IMR-90 (cell line): Measurements from ENCODE around the gene LARP4B. TPM values are rescaled to one million over a fixed set of nuclear protein-coding genes. Genes with fewer than 3 reads are reported as not detected.

ENCODE experiments used
- ATAC-seq: fragments of 200-7000 bp; cut with Tn5 transposase; 2 replicates; pipeline ENCODE4 v1.9.1; 2020; ENCODE audit warnings: low read depth, mild to moderate bottlenecking, moderate library complexity
- BruUV-seq: library from RNA; stranded (reverse); fragments of 400-500 nt; replicated peaks from 2 replicates; lab custom pipeline; 2021; lab: Mats Ljungman, UMichigan
- CTCF ChIA-PET: fragments of 300-600 bp; formaldehyde crosslinking; extraction: SDS; loops from one replicate; lab custom pipeline; 2021; ENCODE audit warnings: antibody characterized with exemption; lab: Yijun Ruan, JAX
- POLR2A ChIA-PET: fragments of 300-600 bp; sonication (Branson Sonifier 250); formaldehyde crosslinking; loops from one replicate; lab custom pipeline; 2022; ENCODE audit warnings: antibody characterized with exemption; ENCODE audit not compliant: unreplicated experiment; lab: Charles Lee
- DNase-seq: peaks from one replicate; pipeline ENCODE4 v3.0.0; 2013
- H2AFZ ChIP-seq: replicated peaks from 2 replicates; pipeline ENCODE3; 2013; ENCODE audit warnings: low read length, mild to moderate bottlenecking; ENCODE audit not compliant: poor library complexity
- H2AK5ac ChIP-seq: 2 replicates; pipeline ENCODE4 v1.6.1; 2013; ENCODE audit warnings: low read depth, low read length, inconsistent platforms
- H2AK9ac ChIP-seq: replicated peaks from 2 replicates; pipeline ENCODE3; 2013; ENCODE audit warnings: mild to moderate bottlenecking, low read depth, low read length, moderate library complexity; ENCODE audit not compliant: poor library complexity
- H2BK120ac ChIP-seq: 2 replicates; pipeline ENCODE4 v1.6.1; 2013; ENCODE audit warnings: low read depth, low read length, inconsistent platforms
- H2BK15ac ChIP-seq: 3 replicates; pipeline ENCODE4 v1.6.1; 2013; ENCODE audit warnings: low read depth, low read length, inconsistent platforms
- H2BK20ac ChIP-seq: 2 replicates; pipeline ENCODE4 v1.6.1; 2013; ENCODE audit warnings: low read depth, mild to moderate bottlenecking, inconsistent platforms, low read length, moderate library complexity
- H2BK5ac ChIP-seq: 2 replicates; pipeline ENCODE4 v1.6.1; 2013; ENCODE audit warnings: mild to moderate bottlenecking, low read depth, low read length, inconsistent platforms; ENCODE audit not compliant: poor library complexity, severe bottlenecking
- H3K14ac ChIP-seq: replicated peaks from 2 replicates; pipeline ENCODE4 v1.6.1; 2013; ENCODE audit warnings: low read depth, low read length, inconsistent platforms
- H3K18ac ChIP-seq: 2 replicates; pipeline ENCODE4 v1.6.1; 2013; ENCODE audit warnings: low read depth, low read length, control low read depth
- H3K23ac ChIP-seq: 2 replicates; pipeline ENCODE4 v1.6.1; 2013; ENCODE audit warnings: low read depth, low read length, inconsistent platforms
- H3K27ac ChIP-seq: 2 replicates; pipeline ENCODE4 v1.5.1; 2013; ENCODE audit warnings: mild to moderate bottlenecking, control low read depth, low read length; ENCODE audit not compliant: insufficient read depth
- H3K27me3 ChIP-seq: 2 replicates; pipeline ENCODE4 v1.6.1; 2013; ENCODE audit warnings: low read length; ENCODE audit not compliant: control insufficient read depth, insufficient read depth
- H3K36me3 ChIP-seq: 2 replicates; pipeline ENCODE4 v1.6.1; 2013; ENCODE audit warnings: low read length, mixed read lengths; ENCODE audit not compliant: control insufficient read depth, insufficient read depth
- H3K4ac ChIP-seq: 2 replicates; pipeline ENCODE4 v1.6.1; 2013; ENCODE audit warnings: low read depth, low read length, inconsistent platforms
- H3K4me1 ChIP-seq: 2 replicates; pipeline ENCODE4 v1.6.1; 2013; ENCODE audit warnings: low read length, mixed read lengths; ENCODE audit not compliant: control insufficient read depth, insufficient read depth
- H3K4me2 ChIP-seq: 2 replicates; pipeline ENCODE4 v1.6.1; 2013; ENCODE audit warnings: low read depth, mild to moderate bottlenecking, control low read depth, low read length, moderate library complexity
- H3K4me3 ChIP-seq: 2 replicates; pipeline ENCODE4 v1.5.1; 2013; ENCODE audit warnings: low read depth, mild to moderate bottlenecking, control low read depth, low read length, moderate library complexity; ENCODE audit not compliant: insufficient read depth
- H3K56ac ChIP-seq: 2 replicates; pipeline ENCODE4 v1.6.1; 2013; ENCODE audit warnings: low read length, inconsistent platforms; ENCODE audit not compliant: insufficient read depth; ENCODE audit errors: extremely low read depth
- H3K79me1 ChIP-seq, 2 experiments: 2 replicates each; pipeline ENCODE4 v1.6.1; 2013; ENCODE audit warnings: low read length in 2 of 2, inconsistent platforms in 1 of 2, low read depth in 1 of 2
- H3K9ac ChIP-seq: 2 replicates; pipeline ENCODE4 v1.6.1; 2013; ENCODE audit warnings: low read depth, low read length, control low read depth
- H3K9me1 ChIP-seq: 2 replicates; pipeline ENCODE4 v1.6.1; 2013; ENCODE audit warnings: low read length, inconsistent platforms; ENCODE audit not compliant: insufficient read depth
- H3K9me3 ChIP-seq: 2 replicates; pipeline ENCODE4 v1.6.1; 2013; ENCODE audit warnings: low read length; ENCODE audit not compliant: control insufficient read depth, insufficient read depth
- H4K20me1 ChIP-seq: 2 replicates; pipeline ENCODE4 v1.6.1; 2013; ENCODE audit warnings: low read length, inconsistent platforms; ENCODE audit not compliant: insufficient read depth
- H4K5ac ChIP-seq: 2 replicates; pipeline ENCODE4 v1.6.1; 2013; ENCODE audit warnings: mild to moderate bottlenecking, low read depth, low read length, control low read depth
- H4K8ac ChIP-seq, 2 experiments: 2 replicates each; pipeline ENCODE4 v1.6.1; 2013; ENCODE audit warnings: low read depth in 2 of 2, low read length in 2 of 2, control low read depth in 1 of 2, inconsistent platforms in 1 of 2
- H4K91ac ChIP-seq: 2 replicates; pipeline ENCODE4 v1.6.1; 2013; ENCODE audit warnings: low read depth, low read length, inconsistent platforms; ENCODE audit not compliant: insufficient read depth
- BHLHE40 ChIP-seq: fragments of 150-350 bp; IDR thresholded peaks from 2 replicates; pipeline ENCODE4 v1.6.1; 2016; ENCODE audit warnings: mild to moderate bottlenecking, low read depth, low read length
- CEBPB ChIP-seq: IDR thresholded peaks from 2 replicates; pipeline ENCODE4 v1.6.1; 2012; ENCODE audit warnings: low read depth, low read length, improper control_type of control experiment
- CHD1 ChIP-seq: IDR thresholded peaks from 2 replicates; pipeline ENCODE4 v1.6.1; 2012; ENCODE audit warnings: low read depth, low read length, improper control_type of control experiment
- ELK1 ChIP-seq: fragments of 150-350 bp; IDR thresholded peaks from 2 replicates; pipeline ENCODE4 v1.6.1; 2016; ENCODE audit warnings: low read depth, mild to moderate bottlenecking, low read length, moderate library complexity, borderline replicate concordance
- MAFK ChIP-seq: IDR thresholded peaks from 2 replicates; pipeline ENCODE4 v1.6.1; 2012; ENCODE audit warnings: low read depth, low read length, improper control_type of control experiment
- MAZ ChIP-seq: IDR thresholded peaks from 2 replicates; pipeline ENCODE4 v1.6.1; 2012; ENCODE audit warnings: low read depth, mild to moderate bottlenecking, low read length, improper control_type of control experiment, moderate library complexity, borderline replicate concordance
- MXI1 ChIP-seq: IDR thresholded peaks from 2 replicates; pipeline ENCODE4 v1.6.1; 2012; ENCODE audit warnings: low read depth, mild to moderate bottlenecking, low read length, moderate library complexity, borderline replicate concordance
- NFE2L2 ChIP-seq: fragments of 150-350 bp; IDR thresholded peaks from 2 replicates; pipeline ENCODE4 v1.6.1; 2016; ENCODE audit warnings: low read depth, mild to moderate bottlenecking, low read length
- POLR2A ChIP-seq: IDR thresholded peaks from 2 replicates; pipeline ENCODE4 v1.6.1; 2012; ENCODE audit warnings: mild to moderate bottlenecking, low read depth, low read length
- RCOR1 ChIP-seq: IDR thresholded peaks from 2 replicates; pipeline ENCODE4 v1.6.1; 2012; ENCODE audit warnings: mild to moderate bottlenecking, low read length, improper control_type of control experiment; ENCODE audit not compliant: insufficient replicate concordance
- RFX5 ChIP-seq: IDR thresholded peaks from 2 replicates; pipeline ENCODE4 v1.8.0; 2012; ENCODE audit warnings: low read depth, mild to moderate bottlenecking, low read length, moderate library complexity
- SMC3 ChIP-seq: fragments of 150-350 bp; IDR thresholded peaks from 2 replicates; pipeline ENCODE4 v1.6.1; 2016; ENCODE audit warnings: low read depth, mild to moderate bottlenecking, antibody characterized with exemption, low read length, moderate library complexity
- USF2 ChIP-seq: fragments of 150-350 bp; IDR thresholded peaks from 2 replicates; pipeline ENCODE4 v1.6.1; 2017; ENCODE audit warnings: mild to moderate bottlenecking, antibody characterized with exemption, low read length, low read depth
- WGBS, 2 experiments: methylation state at CpG; one replicate each; pipeline versions ENCODE4 v1.1.5 to v1.1.7; 2013; ENCODE audit warnings: missing lambda C conversion rate in 2 of 2; ENCODE audit not compliant: insufficient read length in 1 of 2; ENCODE audit errors: extremely low coverage in 2 of 2; 5-methylcytosine and 5-hydroxymethylcytosine counted together
- dilution Hi-C: fragments of 300-500 bp; cut with HindIII; formaldehyde crosslinking; loops from one replicate; pipeline ENCODE4 v1.14.3; 2018; ENCODE audit warnings: low sequenced_read_pairs; ENCODE audit not compliant: unreplicated experiment
- in situ Hi-C: fragments of 300-500 bp; cut with MboI; formaldehyde crosslinking; loops from 3 replicates; pipeline ENCODE4 v1.14.3; 2019; ENCODE audit warnings: low sequenced_read_pairs, inconsistent platforms, mixed read lengths
- intact Hi-C: fragments of 100-400 bp; cut with micrococcal nuclease; formaldehyde crosslinking; loops from 2 replicates; pipeline ENCODE4 v1.10.0; 2022
- polyA plus RNA-seq, 3 experiments: library from polyadenylated mRNA; depleted of rRNA; stranded (reverse); fragments of >200 nt; gene quantifications; 2 replicates each; pipeline ENCODE4 v1.2.3, GENCODE V29; 2012; ENCODE audit warnings: low replicate concordance in 1 of 3
- total RNA-seq: library from RNA; depleted of rRNA; stranded (reverse); fragments of >200 nt; gene quantifications from 2 replicates; pipeline ENCODE4 v1.2.3, GENCODE V29; 2012

Gene LARP4B
- total and polyA plus RNA-seq, 2 of the 4 experiments (the other 2 are of a cell fraction): 24.3 to 25.5 TPM

GRCh38 chr10:855671-856070 is 75.8 kb downstream of the LARP4B start:
- 100% methylated on average over 3 of the region's 5 CpGs; no CpG with 5 or more reads in 1 of the 2 experiments for WGBS, 2 experiments
- Histone ChIP-seq H2AK9ac (no peak overlapping the region), H3K18ac (no peak overlapping the region), H2BK20ac (no peak overlapping the region), H2AFZ (no peak overlapping the region), H3K4me3 (no peak overlapping the region), H3K56ac (no peak overlapping the region), H2AK5ac (no peak overlapping the region), H3K4me2 (no peak overlapping the region), H3K27me3 (no peaks in the 10 kb centered on the region), H3K79me1 (peaks cover 38 to 64% of the 10 kb centered on the region in 2 experiments), H3K23ac (no peak overlapping the region), H3K4ac (no peak overlapping the region), H4K91ac (no peak overlapping the region), H3K9me3 (no peaks in the 10 kb centered on the region), H3K36me3 (peaks cover 23% of the 10 kb centered on the region), H4K8ac (no peak overlapping the region), H2BK120ac (no peak overlapping the region), H4K5ac (no peak overlapping the region), H3K9ac (no peak overlapping the region), H4K20me1 (peaks cover 21% of the 10 kb centered on the region), H3K14ac (no peak overlapping the region), H2BK5ac (no peak overlapping the region), H3K4me1 (no peaks in the 10 kb centered on the region), H3K27ac (no peak overlapping the region), H2BK15ac (no peak overlapping the region), H3K9me1 (no peaks in the 10 kb centered on the region)
- BruUV-seq: no TSS peak
- CTCF ChIA-PET: no interaction called here
- intact Hi-C loops (no loop called here), dilution Hi-C loops (no loop called here), in situ Hi-C loops (no loop called here)
- POLR2A ChIA-PET: no interaction called here
- DNase-seq (no peak), ATAC-seq (no peak)
- TF ChIP-seq POLR2A: no peak
- no peak for TF ChIP-seq USF2
- TF ChIP-seq MXI1: no peak
- no peak for TF ChIP-seq RFX5
- no peak for TF ChIP-seq MAZ
- no peak for TF ChIP-seq ELK1
- no peak for TF ChIP-seq CEBPB
- no peak for TF ChIP-seq SMC3
- no peak for TF ChIP-seq BHLHE40
- TF ChIP-seq NFE2L2: no peak
- no peak for TF ChIP-seq CHD1
- no peak for TF ChIP-seq RCOR1
- no peak for TF ChIP-seq MAFK
